Vagina (tissue), 2 donors: ENCODE data around the gene ATP8B1.

ENCODE experiments used
- CTCF ChIP-seq, 3 experiments: fragments of 450-650 bp in 2 of 3; fragments of 200-600 bp in 1 of 3; sonication (generic) in 1 of 3; IDR thresholded peaks; one replicate each; pipeline ENCODE4 v1.5.1; 2017 to 2019; ENCODE audit warnings: antibody characterized with exemption in 3 of 3, mild to moderate bottlenecking in 2 of 3, moderate library complexity in 2 of 3
- POLR2A ChIP-seq, 2 donors: fragments of 450-650 bp; IDR thresholded peaks; one replicate each; pipeline ENCODE4 v1.6.1; 2017; ENCODE audit warnings: antibody characterized with exemption in 2 of 2, mild to moderate bottlenecking in 2 of 2, moderate library complexity in 2 of 2

DNA sequence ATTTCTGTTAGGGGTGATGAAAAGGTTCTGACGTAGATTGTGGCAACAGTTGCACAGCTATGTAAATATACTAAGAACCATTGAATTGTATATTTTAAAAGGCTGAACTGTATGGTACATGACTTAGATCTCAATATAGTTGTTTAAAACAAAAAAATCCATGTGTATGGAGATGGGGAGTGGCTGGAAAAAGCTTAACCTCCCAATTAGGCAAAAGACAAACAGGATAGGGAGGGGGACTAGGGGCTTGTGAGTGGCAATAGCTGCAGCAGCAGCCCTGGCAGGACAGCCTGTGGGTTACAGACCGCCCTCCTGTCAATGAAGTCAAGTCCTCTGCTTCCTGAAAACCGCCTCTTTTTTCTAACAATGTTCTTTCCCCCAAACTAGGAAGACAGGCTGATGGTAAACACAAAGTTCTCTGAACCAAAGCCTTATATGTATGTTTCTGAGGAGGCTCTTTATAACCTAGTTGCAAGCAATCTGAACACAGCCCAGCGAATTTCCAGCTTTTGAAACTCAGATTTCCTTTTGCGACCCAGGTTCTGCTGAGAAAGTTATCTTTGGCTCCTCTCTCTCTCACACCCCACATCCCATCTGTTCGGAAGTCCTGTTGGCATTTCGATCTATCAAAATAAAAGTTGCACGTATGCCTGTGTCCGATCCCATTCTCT is 10.3 kb downstream of the ATP8B1 start:
- TF ChIP-seq POLR2A (IDR thresholded peaks at IDR 0.05) (no peak), CTCF (IDR thresholded peaks at IDR 0.05) (no peak)
